NCI-H2171 treated with DMSO at 0.1 percent for 48 hours (cell line): Measurements from ENCODE around the gene TMEM74B.

Experiments used
- DNase-seq: peaks from one replicate; lab custom pipeline; 2025; lab: John Stamatoyannopoulos, UW

Gene TMEM74B

GRCh38 chr20:1205802-1206201, 21.0 kb upstream of the TMEM74B start:
- DNase-seq = no peak

DNA sequence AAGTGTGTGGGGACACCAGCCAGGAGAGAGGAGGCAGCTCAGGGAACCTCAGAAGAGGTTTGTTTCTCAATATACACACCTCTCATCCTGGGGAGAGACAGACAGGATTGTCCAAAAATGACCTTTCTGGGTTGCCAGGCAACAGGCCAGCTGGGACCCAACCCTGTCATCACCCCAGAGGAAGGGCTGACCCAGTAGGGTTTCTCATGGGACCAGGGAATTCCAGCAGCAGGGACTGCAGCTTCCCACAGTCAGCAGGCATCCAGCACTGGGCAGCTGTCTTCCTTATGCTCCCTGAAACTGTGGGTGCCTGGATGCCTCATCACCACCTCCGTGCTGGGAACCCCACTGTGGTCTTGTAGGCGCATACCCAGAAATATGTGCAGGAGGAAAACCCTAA, 19.8 kb upstream of the TMEM74B start:
- no peak for DNase-seq

- DNase-seq = no peak
Measured at GRCh38 chr20:1204113-1204512, 19.3 kb upstream of the TMEM74B start.

DNA sequence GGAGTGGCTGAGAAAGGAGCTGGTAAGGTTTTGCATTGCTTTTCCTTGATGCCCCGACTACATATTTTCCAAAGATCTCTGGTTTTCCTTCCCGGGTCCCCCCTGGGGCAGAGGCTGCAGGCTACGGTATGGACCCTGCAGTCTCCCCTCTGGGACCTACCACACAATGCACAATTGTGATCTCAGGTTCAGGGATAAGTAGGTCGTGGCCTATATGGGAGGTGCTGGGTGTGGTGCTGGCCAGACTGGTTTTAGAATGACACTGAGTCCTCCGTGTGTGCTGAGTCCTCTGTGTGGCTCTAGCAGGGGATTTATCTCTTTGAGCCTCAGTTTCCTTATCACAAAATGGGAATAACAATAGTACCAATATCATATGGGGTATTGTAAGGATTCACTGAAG, 18.8 kb upstream of the TMEM74B start:
- DNase-seq = no peak

DNA sequence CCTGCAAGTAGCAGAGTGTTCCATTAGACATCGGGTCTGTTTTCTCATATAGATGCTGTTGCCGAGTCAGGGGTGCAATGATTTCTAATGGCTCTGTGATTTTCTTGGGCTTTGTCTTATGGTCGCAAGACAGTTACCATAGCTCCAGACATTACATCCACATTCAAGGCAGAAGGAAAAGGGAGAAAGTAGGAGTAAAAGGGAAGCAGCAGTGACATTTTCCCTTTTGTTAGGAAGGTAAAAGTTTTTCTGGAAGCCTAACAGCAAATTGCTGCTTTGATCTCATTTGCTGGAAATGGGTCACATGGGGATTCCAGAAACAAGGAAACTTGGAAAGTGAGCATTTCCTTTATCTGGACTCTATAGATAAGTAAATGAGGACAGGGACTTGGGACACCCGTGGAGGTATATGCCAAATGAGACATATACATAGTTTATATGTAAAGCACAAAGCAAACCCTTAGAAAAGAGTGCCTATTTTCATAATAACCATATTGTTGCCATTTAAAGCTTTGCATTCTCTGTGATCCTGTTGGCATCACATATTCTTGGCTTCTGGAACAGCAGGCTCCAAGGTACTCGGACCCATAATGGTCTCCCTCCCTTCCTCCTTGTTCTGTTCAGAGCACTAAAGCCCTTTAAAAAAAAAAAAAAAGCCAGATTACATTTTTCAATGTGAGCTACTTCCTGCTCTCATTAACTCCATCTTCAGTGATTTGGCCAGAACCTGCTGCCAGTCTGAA, 18.2 kb upstream of the TMEM74B start, which contains the start of gene C20orf202:
Gene C20orf202, plus strand, starts transcription at position 693 of the 743 bp plus-strand sequence. CDS start 132 bp downstream, outside the sequence.
- no peak for DNase-seq

- DNase-seq = no peak
Measured at GRCh38 chr20:1199964-1200363, 15.2 kb upstream of the TMEM74B start.

- DNase-seq = no peak
Measured at GRCh38 chr20:1199212-1199873, 14.6 kb upstream of the TMEM74B start.

DNA sequence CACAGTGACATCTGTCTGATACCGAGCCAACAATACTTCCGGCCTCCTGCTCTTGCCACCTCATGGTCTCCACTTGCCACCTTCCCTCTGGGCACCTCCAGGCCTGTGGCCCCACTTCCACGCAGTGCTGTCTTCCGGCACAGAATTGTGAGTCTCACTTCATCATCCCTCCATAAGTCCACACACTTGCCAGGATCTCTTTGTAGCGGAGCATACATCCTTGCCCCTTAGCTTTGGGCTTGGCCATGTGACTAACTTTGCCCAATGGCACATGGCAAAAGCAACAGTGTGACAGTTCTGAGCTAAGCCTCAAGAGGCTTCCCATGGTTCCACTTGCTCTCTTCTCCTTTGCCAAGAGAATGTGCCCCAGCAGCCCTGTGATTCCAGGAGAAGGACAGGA, 14.0 kb upstream of the TMEM74B start:
- no peak for DNase-seq

GRCh38 chr20:1197801-1198200, 13.0 kb upstream of the TMEM74B start:
- DNase-seq = no peak

DNA sequence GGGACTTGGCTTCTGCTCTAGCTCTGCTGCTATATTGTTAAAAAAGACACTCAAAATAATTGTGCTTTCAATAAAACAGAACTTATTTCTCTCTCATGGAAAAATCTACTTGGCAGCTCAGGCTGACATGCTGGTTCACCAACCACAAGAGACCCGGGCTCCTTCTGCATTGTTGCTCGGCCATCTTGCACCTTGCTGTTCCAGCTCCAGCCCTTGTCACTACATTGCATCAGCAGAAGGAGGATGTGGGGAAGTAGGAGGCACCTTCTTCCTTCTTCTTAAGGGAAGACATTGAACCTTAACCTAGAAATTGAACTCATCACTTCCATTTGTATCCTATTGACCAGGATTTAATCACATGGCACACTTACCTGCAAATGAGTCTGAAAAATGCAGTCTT, 11.9 kb upstream of the TMEM74B start:
- no peak for DNase-seq

DNA sequence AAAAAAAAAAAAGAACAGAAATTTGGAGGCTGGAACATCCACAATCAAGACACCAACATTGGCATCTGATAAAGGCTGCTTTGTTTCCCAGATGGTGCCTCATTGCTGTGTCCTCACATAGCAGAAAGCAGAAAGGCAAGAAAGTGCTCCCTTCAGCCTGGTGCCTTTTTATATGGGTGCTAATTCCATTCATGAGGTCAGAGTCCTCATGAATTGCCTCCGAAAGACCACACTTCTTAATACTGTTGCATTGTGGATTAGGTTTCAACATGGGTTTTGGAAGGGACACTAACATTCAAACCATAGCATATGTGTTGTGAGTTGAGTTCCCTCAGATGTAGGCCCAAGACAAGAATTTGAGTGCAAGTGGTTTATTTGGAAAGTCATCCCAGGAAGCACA, 10.4 kb upstream of the TMEM74B start:
- no peak for DNase-seq

- DNase-seq = no peak
Measured at GRCh38 chr20:1191299-1191698, 6.5 kb upstream of the TMEM74B start.

DNA sequence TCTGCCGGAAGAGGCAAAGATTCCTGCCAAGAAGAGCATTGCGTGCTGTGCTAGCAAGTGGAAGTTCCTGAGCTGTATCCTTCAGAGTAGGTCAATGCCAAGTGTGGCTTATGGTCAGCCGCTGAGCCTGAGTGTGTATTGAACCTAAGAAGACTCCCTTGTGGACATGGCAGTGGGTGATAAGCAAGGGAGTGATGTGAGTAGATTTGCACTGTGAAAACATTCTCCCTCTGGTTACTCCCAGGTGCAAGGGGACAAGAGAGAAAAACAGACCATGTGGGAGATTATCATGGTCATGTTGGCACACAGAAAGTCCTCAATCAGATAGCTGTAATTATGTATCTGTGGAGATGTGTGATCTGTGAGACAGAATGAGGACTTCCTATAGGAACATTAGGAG, 6.1 kb upstream of the TMEM74B start:
- no peak for DNase-seq

GRCh38 chr20:1189827-1190226, 5.0 kb upstream of the TMEM74B start:
- no peak for DNase-seq

GRCh38 chr20:1188347-1188746, 3.6 kb upstream of the TMEM74B start:
- no peak for DNase-seq

- DNase-seq = no peak
Measured at GRCh38 chr20:1187605-1188171, 2.9 kb upstream of the TMEM74B start.

GRCh38 chr20:1186367-1186991, 1.7 kb upstream of the TMEM74B start:
- no peak for DNase-seq

DNA sequence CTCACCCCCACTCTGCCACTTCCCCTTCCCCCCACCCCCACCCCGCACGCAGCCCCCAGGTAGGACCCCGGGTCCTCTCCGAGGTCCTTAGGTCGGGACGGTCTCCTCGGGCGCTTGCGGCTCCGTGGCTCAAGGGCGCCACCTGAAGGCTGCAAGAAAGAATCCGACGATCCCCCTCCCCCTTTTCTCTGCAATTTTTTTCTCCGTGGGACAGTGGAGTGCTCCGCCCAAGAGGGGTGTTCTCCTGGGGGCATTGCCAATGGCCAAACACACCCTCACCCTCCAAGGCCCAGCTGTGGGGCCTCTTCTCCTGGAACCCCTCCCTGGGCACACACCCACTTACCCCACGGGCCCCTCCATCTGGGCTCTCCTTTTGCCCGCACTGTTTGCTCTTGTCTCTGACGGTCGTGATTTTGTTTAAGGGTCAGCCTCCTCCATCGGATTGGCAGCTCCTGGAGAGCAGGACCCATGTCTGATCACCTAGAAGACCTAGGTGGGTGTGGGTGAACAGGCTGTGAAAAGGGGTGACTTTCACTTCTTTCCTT, 1.1 kb upstream of the TMEM74B start:
- peak; percentile 73 for DNase-seq

GRCh38 chr20:1185316-1185741, 548 bp upstream of the TMEM74B start:
- DNase-seq = peak; percentile 32

DNA sequence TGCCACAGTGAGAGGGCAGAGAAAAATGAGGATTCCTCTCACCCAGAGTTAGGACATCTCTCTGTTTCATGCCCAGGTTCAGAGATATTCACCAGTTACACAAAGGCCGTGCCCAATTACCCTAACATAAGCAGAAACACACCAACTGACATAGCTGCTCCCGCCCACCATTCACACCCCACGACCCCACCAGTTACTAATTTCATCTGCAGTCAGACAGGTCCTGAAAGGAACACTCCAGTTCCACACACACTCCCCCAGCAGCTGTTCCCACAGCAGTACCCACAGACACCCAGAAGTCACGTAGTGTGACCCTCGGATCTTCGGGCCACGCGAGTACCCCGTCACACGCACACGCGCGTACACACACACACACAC, 532 bp downstream of the TMEM74B start:
- DNase-seq = no peak

DNA sequence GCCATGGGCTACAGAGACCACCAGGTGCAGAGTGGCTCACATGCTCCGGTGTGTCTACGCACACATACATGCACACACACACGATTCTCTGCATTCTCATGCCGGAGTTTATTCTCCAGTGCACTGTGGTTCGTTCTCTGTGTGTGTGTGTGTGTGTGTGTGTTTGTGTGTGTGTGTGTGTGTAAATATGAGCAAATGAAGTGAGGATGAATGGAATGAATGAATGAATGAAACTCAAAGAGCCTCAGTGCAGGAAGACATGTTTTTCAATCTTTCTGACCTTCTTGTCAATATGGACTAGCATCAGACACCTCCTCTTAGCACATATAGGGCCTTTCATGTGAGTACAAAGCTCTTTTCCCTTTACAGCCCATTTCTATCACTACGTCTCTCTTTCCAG, 1.6 kb downstream of the TMEM74B start:
- DNase-seq = no peak

- no peak for DNase-seq
Measured at GRCh38 chr20:1182106-1182505, 2.7 kb downstream of the TMEM74B start.

DNA sequence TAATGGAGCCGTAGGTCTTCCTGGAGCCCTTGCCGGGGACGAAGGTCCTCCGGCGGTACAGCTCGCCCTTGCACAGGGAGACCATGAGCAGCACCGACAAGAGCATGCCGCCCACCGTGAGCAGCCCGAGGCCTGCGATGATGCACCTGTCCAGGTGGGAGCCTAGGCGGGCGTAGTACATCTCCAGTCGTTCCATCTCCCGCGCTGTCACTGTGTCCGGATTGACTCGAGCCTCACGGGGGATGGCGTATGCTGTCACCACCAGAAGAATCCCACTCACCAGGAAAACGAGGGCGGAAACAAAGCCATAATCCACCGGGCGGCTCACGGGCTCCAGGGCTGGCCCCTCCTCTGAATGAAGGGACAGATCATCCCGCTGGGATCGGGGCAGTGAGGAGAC, 3.8 kb downstream of the TMEM74B start:
- DNase-seq = no peak
